Mucosa of descending colon (tissue), 3 donors: Measurements from ENCODE around the gene RBBP5. TPM values are rescaled to one million over a fixed set of nuclear protein-coding genes. Genes with fewer than 3 reads are reported as not detected.

Experiments used
- ATAC-seq: fragments of 200-7000 bp; cut with Tn5 transposase; one replicate; pipeline ENCODE4 v1.9.1; 2020; ENCODE audit warnings: mild to moderate bottlenecking, moderate library complexity
- DNase-seq, 3 donors: peaks; one replicate each; pipeline ENCODE4 v3.0.0-alpha.2; 2020
- H3K36me3 ChIP-seq: fragments of 200-600 bp; one replicate; pipeline ENCODE4 v1.8.0; 2021; ENCODE audit warnings: low read depth, mild to moderate bottlenecking
- H3K4me1 ChIP-seq: fragments of 200-600 bp; one replicate; pipeline ENCODE4 v1.8.0; 2021; ENCODE audit warnings: low read depth, mild to moderate bottlenecking
- H3K4me3 ChIP-seq: fragments of 200-600 bp; one replicate; pipeline ENCODE4 v1.8.0; 2021; ENCODE audit warnings: mild to moderate bottlenecking
- H3K9me3 ChIP-seq: fragments of 200-600 bp; one replicate; pipeline ENCODE4 v1.8.0; 2021; ENCODE audit warnings: mild to moderate bottlenecking
- CTCF ChIP-seq: fragments of 200-600 bp; IDR thresholded peaks from one replicate; pipeline ENCODE4 v1.8.0; 2022; ENCODE audit warnings: antibody characterized with exemption, mild to moderate bottlenecking
- intact Hi-C, 2 donors: fragments of 100-400 bp; cut with DNase I in 1 of 2; cut with micrococcal nuclease in 1 of 2; formaldehyde crosslinking; loops; one replicate each; pipeline versions ENCODE4 v1.11.0 to v1.11.1; 2022; cut with DNase I, micrococcal nuclease
- total RNA-seq, 3 donors: library from RNA; stranded (reverse); fragmentation: NEBNext Ultra II Directional in 2 of 3; extraction: Animal tissue kit (Norgen Biotek cat#: 25700) in 2 of 3; gene quantifications; one replicate each; pipeline versions ENCODE4 v1.2.1 to v1.2.4, GENCODE V29; 2021 to 2023
- donor health status: DM: no; HTN: no; CAD: no; lungs with moderate emphysema.
- donor health status: DM: no; HTN: no; CAD: no.
- donor health status: DM: no; HTN: yes; CAD: no.

RBBP5 gene
- total RNA-seq, 3 donors from 2014 or later = 14.7 to 20.5 (median 14.7) TPM

- DNase-seq (no peak), ATAC-seq (no peak)
- no peak for TF ChIP-seq CTCF
- H3K36me3 ChIP-seq = no peaks in the 10 kb centered on the region
- H3K4me3 ChIP-seq = no peak overlapping the region
- intact Hi-C loops = no loop called here
- no peaks in the 10 kb centered on the region for H3K4me1 ChIP-seq
- no peaks in the 10 kb centered on the region for H3K9me3 ChIP-seq
These were observed 53.8 kb downstream of the RBBP5 start for GRCh38 chr1:205068001-205068400.

GRCh38 chr1:205067031-205067430 is 54.7 kb downstream of the RBBP5 start:
- TF ChIP-seq CTCF = no peak
- no peaks in the 10 kb centered on the region for H3K36me3 ChIP-seq
- no peak overlapping the region for H3K4me3 ChIP-seq
- H3K4me1 ChIP-seq = no peaks in the 10 kb centered on the region
- no peaks in the 10 kb centered on the region for H3K9me3 ChIP-seq
- intact Hi-C loops = no loop called here
- ATAC-seq = no peak
- no peak for DNase-seq

GRCh38 chr1:205066141-205066818 is 55.5 kb downstream of the RBBP5 start:
- H3K4me3 ChIP-seq = no peak overlapping the region
- no peak for TF ChIP-seq CTCF
- peak in 1 of 3 donors; percentile 7 for DNase-seq
- peaks cover 2% of the 10 kb centered on the region for H3K4me1 ChIP-seq
- H3K36me3 ChIP-seq = no peaks in the 10 kb centered on the region
- intact Hi-C loops = no loop called here
- ATAC-seq = no peak
- no peaks in the 10 kb centered on the region for H3K9me3 ChIP-seq

GRCh38 chr1:205065666-205066065 is 56.1 kb downstream of the RBBP5 start:
- intact Hi-C loops = no loop called here
- DNase-seq (no peak), ATAC-seq (no peak)
- no peak for TF ChIP-seq CTCF
- peaks cover 2% of the 10 kb centered on the region for H3K4me1 ChIP-seq
- H3K4me3 ChIP-seq = no peak overlapping the region
- no peaks in the 10 kb centered on the region for H3K36me3 ChIP-seq
- H3K9me3 ChIP-seq = no peaks in the 10 kb centered on the region

- no peaks in the 10 kb centered on the region for H3K9me3 ChIP-seq
- H3K4me3 ChIP-seq = no peak overlapping the region
- H3K4me1 ChIP-seq = peaks cover 2% of the 10 kb centered on the region
- DNase-seq = no peak
- H3K36me3 ChIP-seq = no peaks in the 10 kb centered on the region
- TF ChIP-seq CTCF = no peak
- intact Hi-C loops = loop anchor here (5.0 kb wide), 1 partner anchor 78 kb away; no protein-coding TSS in a partner anchor
- ATAC-seq = no peak
These were observed 56.9 kb downstream of the RBBP5 start for GRCh38 chr1:205064741-205065316.
